WTC11 (cell line): Measurements from ENCODE around the gene PZP.

Experiments
- AFF4 ChIP-seq: sonication (generic); formaldehyde crosslinking; IDR thresholded peaks from 2 replicates; pipeline ENCODE4 v1.8.1; 2023; ENCODE audit warnings: mild to moderate bottlenecking, missing genetic modification reagents, borderline replicate concordance
- CTCF ChIP-seq: fragments of 200-600 bp; IDR thresholded peaks from 2 replicates; pipeline ENCODE4 v1.8.0; 2022; ENCODE audit warnings: antibody characterized with exemption
- E2F4 ChIP-seq: sonication (generic); formaldehyde crosslinking; IDR thresholded peaks from 2 replicates; pipeline ENCODE4 v1.8.1; 2022; ENCODE audit warnings: low read depth, mild to moderate bottlenecking, moderate library complexity, missing genetic modification reagents, borderline replicate concordance
- ETV6 ChIP-seq: sonication (generic); formaldehyde crosslinking; IDR thresholded peaks from 2 replicates; pipeline ENCODE4 v1.8.1; 2022; ENCODE audit warnings: mild to moderate bottlenecking, missing genetic modification reagents
- NFE2L1 ChIP-seq: sonication (generic); formaldehyde crosslinking; IDR thresholded peaks from 2 replicates; pipeline ENCODE4 v1.8.1; 2023; ENCODE audit warnings: missing genetic modification reagents
- TCF7 ChIP-seq: sonication (generic); formaldehyde crosslinking; IDR thresholded peaks from 2 replicates; pipeline ENCODE4 v1.8.0; 2022; ENCODE audit warnings: mild to moderate bottlenecking, low read depth, missing genetic modification reagents, moderate library complexity
- TP53 ChIP-seq: sonication (generic); formaldehyde crosslinking; IDR thresholded peaks from 2 replicates; pipeline ENCODE4 v1.8.1; 2023; ENCODE audit warnings: mild to moderate bottlenecking, missing genetic modification reagents
- ZBTB43 ChIP-seq: sonication (generic); formaldehyde crosslinking; IDR thresholded peaks from 2 replicates; pipeline ENCODE4 v1.8.1; 2023; ENCODE audit warnings: mild to moderate bottlenecking, missing genetic modification reagents

GRCh38 chr12:9108504-9109212, 99.5 kb downstream of the PZP start:
- TF ChIP-seq CTCF (no peak), ETV6 (no peak), E2F4 (CRISPR knock-in tag) (no peak), TCF7 (no peak), AFF4 (CRISPR knock-in tag) (no peak), ZBTB43 (no peak), TP53 (CRISPR knock-in tag) (no peak), NFE2L1 (no peak)
